ENCODE measurements around the gene STARD3NL. TPM values are rescaled to one million over a fixed set of nuclear protein-coding genes. Genes with fewer than 3 reads are reported as not detected.

STARD3NL gene
- total and polyA plus RNA-seq, 2 of the 4 experiments (the other 2 are of a cell fraction): 51.6 to 69.7 TPM

- Histone ChIP-seq H3K4me1 (ENCODE audit: control insufficient read depth, insufficient read depth, low read length) (peaks cover 6% of the 10 kb centered on the region), H4K8ac (ENCODE audit: low read depth in 2 of 2, low read length in 2 of 2) (peak overlapping the region; percentile 82 to 91), H3K79me1 (ENCODE audit: low read depth in 1 of 2, low read length in 2 of 2) (peaks cover 12 to 26% of the 10 kb centered on the region in 2 experiments), H2BK20ac (ENCODE audit: low read depth, low read length) (no peak overlapping the region), H3K27ac (ENCODE audit: insufficient read depth, low read length) (peak overlapping the region; percentile 55), H3K4me2 (ENCODE audit: low read depth, low read length) (peak overlapping the region; percentile 85), H3K36me3 (ENCODE audit: control insufficient read depth, insufficient read depth, low read length) (no peaks in the 10 kb centered on the region), H3K4ac (ENCODE audit: low read depth, low read length) (peak overlapping the region; percentile 87), H2AFZ (replicated peaks; ENCODE audit: low read length, poor library complexity) (peak overlapping the region; percentile 98), H3K9me3 (ENCODE audit: control insufficient read depth, insufficient read depth, low read length) (no peaks in the 10 kb centered on the region), H3K18ac (ENCODE audit: low read depth, low read length) (peak overlapping the region; percentile 37; the same call in 1 of the 2 replicates), H3K4me3 (ENCODE audit: insufficient read depth, low read depth, low read length) (peak overlapping the region; percentile 63), H2BK120ac (ENCODE audit: low read depth, low read length) (no peak overlapping the region), H3K56ac (ENCODE audit: extremely low read depth, insufficient read depth, low read length) (peak overlapping the region; percentile 67), H4K5ac (ENCODE audit: low read depth, low read length) (peak overlapping the region; percentile 66; the same call in 1 of the 2 replicates), H3K9ac (ENCODE audit: low read depth, low read length) (peak overlapping the region; percentile 79), H3K27me3 (ENCODE audit: control insufficient read depth, insufficient read depth, low read length) (no peaks in the 10 kb centered on the region), H2AK5ac (ENCODE audit: low read depth, low read length) (no peak overlapping the region), H2BK15ac (ENCODE audit: low read depth, low read length) (no peak overlapping the region), H4K20me1 (ENCODE audit: insufficient read depth, low read length) (peaks cover 7% of the 10 kb centered on the region; the same call in 1 of the 2 replicates), H4K91ac (ENCODE audit: insufficient read depth, low read depth, low read length) (peak overlapping the region; percentile 83), H2AK9ac (replicated peaks; ENCODE audit: low read depth, low read length, poor library complexity) (peak overlapping the region; percentile 81), H3K23ac (ENCODE audit: low read depth, low read length) (no peak overlapping the region), H3K14ac (replicated peaks; ENCODE audit: low read depth, low read length) (peak overlapping the region; percentile 84), H2BK5ac (ENCODE audit: low read depth, low read length, poor library complexity, severe bottlenecking) (peak overlapping the region; percentile 44), H3K9me1 (ENCODE audit: insufficient read depth, low read length) (peaks cover 9% of the 10 kb centered on the region; the same call in 1 of the 2 replicates)
- WGBS, 2 experiments (ENCODE audit: extremely low coverage in 2 of 2, insufficient read length in 1 of 2): no CpG with 5 or more reads among the region's 15 CpGs
- CTCF ChIA-PET: interaction anchor here (0.9 to 1.4 kb wide), 3 partner anchors 10 to 38 kb away, joined by 3 to 8 read pairs (median 7); no protein-coding TSS in a partner anchor
- TF ChIP-seq NFE2L2 (IDR thresholded peaks at IDR 0.05; ENCODE audit: low read depth, low read length) (no peak), CHD1 (IDR thresholded peaks at IDR 0.05; ENCODE audit: low read depth, low read length) (0 out of 2 replicates have a peak, but pooled peaks have one; percentile 13), USF2 (IDR thresholded peaks at IDR 0.05; ENCODE audit: low read depth, low read length) (no peak), RCOR1 (IDR thresholded peaks at IDR 0.05; ENCODE audit: insufficient replicate concordance, low read length) (peak; percentile 10)
- dilution Hi-C loops (cut with HindIII; ENCODE audit: low sequenced_read_pairs, unreplicated experiment): no loop called here
- ATAC-seq (ENCODE audit: low read depth) (no peak), DNase-seq (no peak)
- no TSS peak for BruUV-seq (replicated peaks)
- intact Hi-C loops (cut with micrococcal nuclease): loop anchor here (2.0 to 10.0 kb wide), 3 partner anchors 37 to 1523 kb away; no protein-coding TSS in a partner anchor
- in situ Hi-C loops (cut with MboI; ENCODE audit: low sequenced_read_pairs): no loop called here
- POLR2A ChIA-PET (ENCODE audit: unreplicated experiment): interaction anchor here (0.6 kb wide), 1 partner anchor 1156 kb away, joined by 5 read pairs; no protein-coding TSS in a partner anchor
Observed at GRCh38 chr7:38177621-38178003, 433 bp upstream of the STARD3NL start.

Measured in IMR-90 (cell line).